Fibroblast of upper back skin (primary cell): ENCODE measurements around the gene C1QTNF3.

Experiments
- DNase-seq: peaks from one replicate; pipeline ENCODE4 v3.0.0-alpha.2; 2013

The C1QTNF3 gene

DNA sequence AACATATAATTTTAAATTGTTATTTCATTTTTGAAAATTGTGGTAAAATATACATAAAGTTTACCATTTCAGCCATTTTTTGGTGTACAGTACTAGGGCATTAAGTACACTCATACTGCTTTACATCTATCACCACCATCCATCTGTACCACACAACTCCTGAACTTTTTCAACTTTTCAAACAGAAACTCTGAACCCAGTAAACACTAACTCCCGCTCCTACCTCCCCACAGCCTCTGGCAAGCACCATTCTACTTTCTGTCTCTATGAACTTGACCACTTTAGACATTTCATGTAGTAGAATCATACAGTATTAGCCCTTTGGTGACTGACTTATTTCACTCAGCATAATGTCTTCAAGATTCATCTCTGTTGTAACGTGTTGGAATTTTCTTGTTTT lies 50.1 kb downstream of the C1QTNF3 start:
- no peak for DNase-seq

DNA sequence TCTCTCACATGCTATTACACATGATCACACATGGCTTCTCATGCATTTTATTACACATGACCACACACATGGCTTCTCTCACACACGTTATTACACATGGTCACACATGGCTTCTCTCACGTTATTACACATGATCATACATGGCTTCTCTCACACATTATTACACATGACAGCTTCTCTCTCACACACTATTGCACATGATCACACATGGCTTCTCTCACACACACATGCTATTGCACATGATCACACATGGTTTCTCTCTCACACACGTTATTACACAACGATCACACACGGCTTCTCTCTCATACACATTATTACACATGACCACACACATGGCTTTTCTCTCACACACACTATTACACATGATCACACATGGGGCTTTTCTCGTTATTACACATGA lies 57.6 kb downstream of the C1QTNF3 start:
- DNase-seq, result no peak

DNA sequence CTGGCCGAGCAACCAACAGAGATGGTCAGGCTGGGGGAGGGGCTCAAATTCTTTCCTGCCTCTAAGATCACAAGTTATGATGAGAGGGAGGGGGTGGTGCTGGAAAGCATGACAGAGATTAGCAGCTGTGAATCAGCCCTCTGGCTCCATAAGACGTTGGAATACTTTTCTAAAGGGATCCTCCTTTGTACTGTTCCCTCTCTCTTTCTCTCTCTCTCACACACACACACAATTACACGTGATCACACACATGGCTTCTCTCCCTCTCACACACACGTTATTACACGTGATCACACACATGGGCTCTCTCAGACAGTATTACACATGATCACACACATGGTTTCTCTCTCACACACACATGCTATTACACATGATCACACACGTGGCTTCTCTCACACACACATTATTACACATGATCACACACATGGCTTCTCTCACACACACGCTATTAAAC lies 58.3 kb downstream of the C1QTNF3 start, which contains the start of gene SLC45A2:
SLC45A2 (minus strand) TSS at position 23 of the 454 bp plus-strand sequence. CDS start 110 bp downstream, outside the sequence.
- DNase-seq, result peak; percentile 74

DNA sequence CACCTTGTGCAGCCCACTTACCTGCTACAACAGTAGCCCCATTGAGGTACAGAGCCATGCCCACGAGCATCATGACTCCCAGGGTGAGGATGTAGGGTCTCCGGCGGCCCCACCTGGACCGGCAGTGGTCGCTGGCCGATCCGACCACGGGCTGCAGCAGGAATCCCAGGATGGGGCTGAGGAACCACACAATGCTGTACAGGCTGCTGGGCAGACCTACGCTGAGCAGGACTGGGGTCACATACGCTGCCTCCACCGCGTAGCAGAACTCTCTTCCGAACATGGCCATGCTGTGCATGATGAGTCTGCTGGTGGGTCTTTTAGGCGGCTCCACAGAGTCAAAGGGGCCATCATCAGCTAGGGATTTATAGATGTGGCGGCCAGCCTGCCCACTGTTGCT lies 58.8 kb downstream of the C1QTNF3 start:
- no peak for DNase-seq

DNA sequence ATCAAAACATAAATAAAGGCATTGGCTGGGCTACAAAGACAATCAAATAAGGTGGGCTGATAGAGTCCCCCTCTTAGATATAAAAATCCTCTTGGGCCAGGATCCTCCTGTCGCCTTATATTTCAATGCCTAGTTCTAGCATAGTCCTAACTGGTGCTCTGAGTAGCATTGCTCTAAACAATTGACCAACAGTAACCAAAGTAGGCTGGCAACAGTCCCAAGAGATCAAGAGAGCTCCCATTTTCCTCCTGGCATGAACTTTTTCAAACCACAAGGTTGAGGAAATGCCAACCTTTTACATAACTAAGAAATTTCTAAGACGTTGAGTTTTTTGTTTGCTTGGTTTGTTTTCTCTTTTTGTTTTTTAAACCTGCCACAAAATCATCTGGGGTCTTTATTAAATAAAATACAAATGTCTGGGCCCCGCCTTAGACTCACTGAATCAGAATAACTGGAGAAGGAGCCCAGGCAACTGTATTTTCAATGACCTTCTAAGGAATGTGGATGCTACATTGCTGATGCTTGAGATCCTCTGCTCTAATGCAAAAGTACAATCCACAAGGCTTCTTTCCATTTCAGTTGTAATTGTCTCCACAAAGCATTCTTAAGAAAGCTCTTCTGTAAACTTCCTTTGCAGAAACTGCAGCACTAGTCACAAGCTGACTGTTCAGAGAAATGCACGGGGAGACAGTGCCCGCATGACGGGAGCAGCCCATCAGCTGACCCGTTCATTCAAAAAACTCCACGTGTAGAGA lies 61.4 kb downstream of the C1QTNF3 start:
- peak; percentile 26 for DNase-seq

DNA sequence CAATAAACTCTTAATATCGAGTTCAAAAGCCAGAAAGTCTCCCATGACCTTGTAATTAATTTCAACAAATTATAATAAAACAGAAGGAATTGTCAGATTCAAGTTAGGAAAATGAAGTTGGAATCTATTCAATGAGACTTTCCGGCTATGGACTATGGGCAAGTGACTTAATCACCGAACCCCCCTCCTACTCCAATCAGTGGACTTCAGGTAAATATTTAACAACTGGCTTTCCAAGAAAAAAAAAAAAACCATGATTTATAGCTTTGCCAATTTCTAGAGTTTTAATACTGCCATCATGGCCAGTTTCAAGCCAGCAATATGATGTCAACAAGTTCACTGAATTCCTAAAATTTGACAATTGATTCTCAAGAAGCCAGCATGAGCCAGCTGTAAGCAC lies 63.0 kb downstream of the C1QTNF3 start:
- no peak for DNase-seq

DNA sequence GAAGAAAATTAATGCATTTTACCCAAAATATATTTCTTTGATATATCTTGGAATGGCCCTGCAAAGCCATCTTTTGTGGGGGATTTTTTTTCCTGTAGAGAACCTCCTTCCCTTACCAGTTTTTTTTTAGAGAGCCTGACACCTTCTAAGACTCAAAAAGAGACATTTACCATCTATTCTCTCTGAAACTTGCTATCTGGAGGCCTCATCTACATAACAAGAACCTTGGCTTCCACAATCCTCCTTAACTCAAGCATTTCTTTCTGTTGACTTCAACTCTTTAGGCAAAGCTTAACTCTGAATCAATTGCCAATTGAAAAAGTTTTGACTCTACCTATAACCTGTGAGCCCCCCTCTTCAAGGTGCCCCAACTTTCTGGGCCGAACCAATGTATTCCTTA lies 64.7 kb downstream of the C1QTNF3 start:
- no peak for DNase-seq

DNA sequence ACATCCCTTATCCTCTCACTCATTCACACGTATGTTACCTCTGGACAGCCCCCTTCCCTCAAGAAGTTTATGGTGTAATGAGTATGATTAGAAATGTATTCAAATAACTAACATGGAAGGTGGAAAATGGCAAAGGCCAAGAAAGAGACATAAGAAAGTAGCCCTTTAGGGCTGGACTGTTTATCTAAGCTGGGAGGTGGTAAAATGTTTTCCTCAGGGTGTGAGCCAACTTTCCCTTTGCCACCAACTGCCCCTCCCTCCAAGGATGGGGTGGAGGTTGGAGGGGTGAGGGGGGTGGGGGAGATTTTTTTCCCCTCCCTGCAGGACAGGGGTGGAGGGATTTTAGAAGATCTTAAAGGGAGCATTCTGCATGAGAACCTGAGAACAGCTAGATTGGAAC lies 66.7 kb downstream of the C1QTNF3 start:
- no peak for DNase-seq

DNA sequence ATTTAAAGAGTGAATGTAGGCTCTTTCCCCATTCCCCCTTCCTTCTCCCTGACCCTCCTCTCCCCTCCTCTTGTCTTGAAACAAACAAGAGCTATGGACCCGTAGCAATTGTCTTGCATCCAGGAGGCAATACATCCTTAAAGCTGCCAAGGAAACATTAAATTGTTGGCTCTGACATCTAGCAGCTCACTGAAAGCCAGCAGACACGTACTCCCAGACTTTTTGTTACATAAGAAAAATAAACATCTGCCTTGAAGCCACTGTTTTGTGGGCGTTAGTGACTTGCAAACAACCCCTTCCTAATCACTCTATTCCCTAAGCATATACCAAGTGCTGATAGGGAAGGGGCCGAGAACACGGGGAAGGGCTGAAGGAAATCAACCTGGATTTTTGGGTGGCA lies 67.2 kb downstream of the C1QTNF3 start:
- DNase-seq, result no peak

DNA sequence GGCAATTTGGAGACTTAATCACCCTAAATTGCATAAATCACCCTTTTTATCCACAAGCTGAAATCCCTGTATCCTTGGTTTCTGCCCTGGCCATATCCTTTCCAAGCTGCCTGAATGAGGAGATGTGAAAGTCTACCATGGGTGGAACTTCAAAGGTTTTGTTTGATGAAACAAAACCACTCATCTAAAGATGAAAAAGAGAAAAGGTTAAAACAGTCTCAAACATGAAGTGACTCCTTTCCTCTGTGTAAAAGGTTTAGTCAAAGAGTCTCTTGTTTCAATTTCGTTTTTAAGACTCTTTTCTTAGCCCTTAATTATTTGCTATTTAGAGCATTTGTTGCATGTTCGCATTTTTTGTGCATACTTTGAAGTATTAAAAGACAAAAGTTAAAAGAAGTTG lies 69.7 kb downstream of the C1QTNF3 start:
- no peak for DNase-seq

DNA sequence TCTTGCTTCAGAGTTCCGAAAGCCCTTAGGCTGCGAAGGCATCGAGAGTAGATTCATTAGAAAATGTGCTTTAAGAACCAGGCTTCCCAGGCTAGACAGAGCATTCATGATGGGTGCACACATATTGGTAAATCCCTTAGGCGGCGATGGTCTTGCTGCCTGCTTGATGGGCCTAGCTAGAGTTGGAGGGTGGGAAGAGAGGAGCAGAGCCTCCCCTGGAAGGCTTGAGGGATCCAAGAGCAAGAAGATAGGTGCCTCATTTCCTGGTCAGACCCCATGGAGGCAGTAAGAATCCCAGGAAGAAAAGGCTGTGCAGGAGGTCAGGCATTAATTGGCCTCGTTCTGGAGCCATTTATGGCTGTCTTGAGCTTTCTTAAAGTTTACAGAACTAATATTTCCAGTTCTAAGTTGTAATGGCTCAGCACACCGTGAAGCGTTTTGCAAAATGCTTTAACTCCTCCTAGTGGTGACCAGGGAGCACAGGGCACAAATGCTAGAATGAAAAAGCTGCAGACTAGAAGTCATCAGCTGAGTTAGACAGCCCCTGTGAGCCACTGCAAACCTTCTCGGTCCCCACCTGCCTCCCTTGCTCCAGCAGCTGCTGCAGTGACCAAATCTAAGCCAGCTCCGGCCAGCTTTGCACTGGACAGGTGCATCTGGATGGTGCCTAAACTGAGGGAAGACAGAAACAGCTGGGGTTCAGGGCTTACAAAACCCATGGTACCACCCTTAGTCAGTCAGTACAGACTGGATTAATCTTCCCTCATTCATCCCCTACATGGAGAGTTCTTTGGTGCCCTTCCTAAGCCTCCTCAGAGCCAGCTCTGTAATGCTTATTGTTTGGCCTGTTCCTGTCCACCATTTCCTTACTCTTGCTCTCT lies 73.2 kb downstream of the C1QTNF3 start:
- peak; percentile 67 for DNase-seq

DNA sequence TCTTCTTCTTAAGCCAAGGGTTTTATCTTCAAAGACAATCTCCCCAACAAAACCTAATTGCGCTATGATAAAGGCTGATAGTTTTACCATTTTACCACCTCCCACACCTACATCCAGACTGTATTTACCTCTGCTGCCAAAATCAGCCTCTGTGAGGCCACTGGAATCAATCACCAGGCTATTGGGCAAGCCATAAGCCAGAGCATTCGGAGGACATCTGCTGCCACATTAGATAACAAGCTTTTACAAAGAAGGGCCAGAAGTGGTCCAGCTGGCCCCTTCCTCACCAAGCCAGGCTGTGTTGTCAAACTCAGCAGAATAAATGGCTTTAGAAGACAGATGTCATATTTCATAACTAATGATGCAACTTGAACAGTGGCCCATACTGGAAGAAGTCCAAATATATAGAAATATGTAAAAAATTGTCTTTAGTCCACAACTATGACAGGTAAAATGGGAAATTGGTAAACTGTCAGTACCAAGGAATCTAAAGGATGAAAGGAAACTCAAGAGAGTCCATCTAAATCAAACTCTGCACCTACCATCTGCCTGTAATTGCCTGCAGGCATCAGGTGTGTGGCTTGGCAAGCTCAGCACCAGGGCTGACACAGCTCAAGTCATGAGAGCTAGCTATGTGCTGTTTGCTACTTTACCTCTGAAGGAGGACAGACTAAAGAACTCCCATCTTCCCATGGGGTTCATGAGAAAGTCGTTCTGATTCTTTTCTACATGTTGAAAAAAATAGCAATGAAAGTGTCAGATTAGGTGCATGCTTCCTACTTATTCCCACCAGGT lies 74.6 kb downstream of the C1QTNF3 start:
- DNase-seq, result peak; percentile 27
